HK-2 (cell line): ENCODE data around the gene USP11.

Source experiments
- DNase-seq: peaks from one replicate; pipeline ENCODE4 v3.0.0-alpha.2; 2018; ENCODE audit not compliant: unreplicated experiment

Gene USP11

GRCh38 chrX:47224266-47224895, 8.4 kb upstream of the USP11 start:
- DNase-seq: no peak

- DNase-seq: no peak
These were observed 7.9 kb upstream of the USP11 start for GRCh38 chrX:47224896-47225290.

- DNase-seq: no peak
These were observed 6.7 kb upstream of the USP11 start for GRCh38 chrX:47226071-47226470.

GRCh38 chrX:47226531-47227333, 6.1 kb upstream of the USP11 start:
- DNase-seq: no peak

GRCh38 chrX:47227334-47227583, 5.5 kb upstream of the USP11 start:
- no peak for DNase-seq

- DNase-seq: no peak
These were observed 4.1 kb upstream of the USP11 start for GRCh38 chrX:47228550-47229270.

GRCh38 chrX:47229427-47229826, 3.4 kb upstream of the USP11 start:
- DNase-seq: no peak

- DNase-seq: no peak
These were observed 2.5 kb upstream of the USP11 start for GRCh38 chrX:47230136-47230868.

GRCh38 chrX:47231167-47231566, 1.6 kb upstream of the USP11 start:
- no peak for DNase-seq

GRCh38 chrX:47232197-47232802, 509 bp upstream of the USP11 start:
- no peak for DNase-seq

- peak; percentile 96 for DNase-seq
These were observed 714 bp downstream of the USP11 start for GRCh38 chrX:47233333-47234113.

GRCh38 chrX:47234583-47234982, 1.8 kb downstream of the USP11 start:
- no peak for DNase-seq

GRCh38 chrX:47235691-47236103, 2.9 kb downstream of the USP11 start:
- DNase-seq: no peak

- no peak for DNase-seq
These were observed 6.4 kb downstream of the USP11 start for GRCh38 chrX:47239199-47239598.

- no peak for DNase-seq
These were observed 7.2 kb downstream of the USP11 start for GRCh38 chrX:47239898-47240545.

GRCh38 chrX:47240619-47241018, 7.8 kb downstream of the USP11 start:
- DNase-seq: no peak

- DNase-seq: no peak
These were observed 8.6 kb downstream of the USP11 start for GRCh38 chrX:47241201-47242011.

- DNase-seq: no peak
These were observed 9.5 kb downstream of the USP11 start for GRCh38 chrX:47242321-47242720.

- DNase-seq: no peak
These were observed 10.5 kb downstream of the USP11 start for GRCh38 chrX:47243351-47243750.

GRCh38 chrX:47244676-47245075, 11.9 kb downstream of the USP11 start:
- DNase-seq: no peak
